Hematopoietic multipotent progenitor cell treated with erythropoietin and hydrocortisone succinate and interleukin-3 and kit ligand, for 8 days (in vitro differentiated cells): Measurements from ENCODE around the gene PDS5B.

Experiments used
- DNase-seq: peaks from one replicate; pipeline ENCODE4 v3.0.0-alpha.2; 2015

The PDS5B gene

GRCh38 chr13:32733690-32734089 is 147.4 kb downstream of the PDS5B start:
- no peak for DNase-seq

- DNase-seq, result peak; percentile 49
Observed at GRCh38 chr13:32734511-32734910, 148.3 kb downstream of the PDS5B start.

GRCh38 chr13:32735859-32736258 is 149.6 kb downstream of the PDS5B start:
- no peak for DNase-seq

- DNase-seq, result no peak
Observed at GRCh38 chr13:32736648-32737047, 150.4 kb downstream of the PDS5B start.

- no peak for DNase-seq
Observed at GRCh38 chr13:32737111-32737571, 150.9 kb downstream of the PDS5B start.

- no peak for DNase-seq
Observed at GRCh38 chr13:32737679-32738078, 151.4 kb downstream of the PDS5B start.

GRCh38 chr13:32745509-32745908 is 159.3 kb downstream of the PDS5B start:
- DNase-seq, result no peak

- DNase-seq, result peak; percentile 64
Observed at GRCh38 chr13:32746474-32746873, 160.2 kb downstream of the PDS5B start.

GRCh38 chr13:32748305-32748704 is 162.1 kb downstream of the PDS5B start:
- DNase-seq, result no peak

GRCh38 chr13:32751340-32751739 is 165.1 kb downstream of the PDS5B start:
- no peak for DNase-seq

GRCh38 chr13:32752311-32752710 is 166.1 kb downstream of the PDS5B start:
- peak; percentile 91 for DNase-seq

GRCh38 chr13:32752997-32753606 is 166.8 kb downstream of the PDS5B start:
- DNase-seq, result no peak

- no peak for DNase-seq
Observed at GRCh38 chr13:32754179-32754578, 167.9 kb downstream of the PDS5B start.

- DNase-seq, result no peak
Observed at GRCh38 chr13:32759152-32759551, 172.9 kb downstream of the PDS5B start.

- no peak for DNase-seq
Observed at GRCh38 chr13:32761472-32761871, 175.2 kb downstream of the PDS5B start.

GRCh38 chr13:32779119-32779518 is 192.9 kb downstream of the PDS5B start:
- no peak for DNase-seq

GRCh38 chr13:32781906-32782305 is 195.7 kb downstream of the PDS5B start:
- DNase-seq, result no peak

GRCh38 chr13:32783067-32783466 is 196.8 kb downstream of the PDS5B start:
- DNase-seq, result peak; percentile 20

- DNase-seq, result peak; percentile 4
Observed at GRCh38 chr13:32790731-32791130, 204.5 kb downstream of the PDS5B start.

- DNase-seq, result no peak
Observed at GRCh38 chr13:32791545-32792172, 205.4 kb downstream of the PDS5B start.

- no peak for DNase-seq
Observed at GRCh38 chr13:32796754-32797153, 210.5 kb downstream of the PDS5B start.

GRCh38 chr13:32802159-32802558 is 215.9 kb downstream of the PDS5B start:
- DNase-seq, result no peak

GRCh38 chr13:32804673-32805230 is 218.5 kb downstream of the PDS5B start:
- no peak for DNase-seq

GRCh38 chr13:32811297-32811800 is 225.1 kb downstream of the PDS5B start:
- no peak for DNase-seq
